Neural progenitor cell (in vitro differentiated cells): ENCODE measurements around the gene AKNAD1. TPM values are rescaled to one million over a fixed set of nuclear protein-coding genes. Genes with fewer than 3 reads are reported as not detected.

ENCODE experiments used
- DNase-seq: peaks from one replicate; pipeline ENCODE4 v3.0.0-alpha.2; 2016; ENCODE audit warnings: low spot score
- H2AFZ ChIP-seq: fragments of 200-600 bp; sonication (generic); replicated peaks from 2 replicates; pipeline ENCODE4 v1.6.1; 2016; ENCODE audit warnings: antibody characterized with exemption
- H3F3A ChIP-seq: fragments of 200-600 bp; sonication (generic); 2 replicates; pipeline ENCODE4 v1.6.1; 2016; ENCODE audit warnings: antibody characterized with exemption, low read depth
- H3K27ac ChIP-seq: fragments of 200-600 bp; sonication (generic); 2 replicates; pipeline ENCODE4 v1.5.1; 2016; ENCODE audit warnings: mild to moderate bottlenecking
- H3K27me3 ChIP-seq: fragments of 200-600 bp; sonication (generic); 2 replicates; pipeline ENCODE4 v1.6.1; 2016; ENCODE audit warnings: mild to moderate bottlenecking, moderate library complexity
- H3K36me3 ChIP-seq: fragments of 200-600 bp; sonication (generic); 2 replicates; pipeline ENCODE4 v1.5.1; 2016
- H3K4me1 ChIP-seq: fragments of 200-600 bp; sonication (generic); 2 replicates; pipeline ENCODE4 v1.6.1; 2016; ENCODE audit warnings: mixed run types
- H3K4me2 ChIP-seq: fragments of 200-600 bp; sonication (generic); 2 replicates; pipeline ENCODE4 v1.6.1; 2016
- H3K4me3 ChIP-seq: fragments of 200-600 bp; sonication (generic); 2 replicates; pipeline ENCODE4 v1.5.1; 2016
- H3K79me2 ChIP-seq: fragments of 200-600 bp; sonication (generic); 2 replicates; pipeline ENCODE4 v1.6.1; 2016; ENCODE audit warnings: low read depth
- H3K9ac ChIP-seq: fragments of 200-600 bp; sonication (generic); 2 replicates; pipeline ENCODE4 v1.6.1; 2016
- H3K9me3 ChIP-seq: fragments of 200-600 bp; sonication (generic); 2 replicates; pipeline ENCODE4 v1.5.1; 2016; ENCODE audit warnings: low read depth
- H4K20me1 ChIP-seq: fragments of 200-600 bp; sonication (generic); 2 replicates; pipeline ENCODE4 v1.6.1; 2016; ENCODE audit warnings: low read depth
- H3K27ac Mint-ChIP-seq: 3 replicates; pipeline ENCODE4 v1.8.0; 2021; ENCODE audit warnings: mixed read lengths
- H3K27me3 Mint-ChIP-seq: 2 replicates; pipeline ENCODE4 v1.8.0; 2022; ENCODE audit warnings: low read depth, mild to moderate bottlenecking, inconsistent platforms, moderate library complexity, mixed read lengths; ENCODE audit not compliant: insufficient read depth
- H3K36me3 Mint-ChIP-seq: 3 replicates; pipeline ENCODE4 v1.8.0; 2021; ENCODE audit warnings: mixed read lengths
- H3K4me1 Mint-ChIP-seq: 3 replicates; pipeline ENCODE4 v1.8.0; 2021; ENCODE audit warnings: mixed read lengths
- H3K4me3 Mint-ChIP-seq: 3 replicates; pipeline ENCODE4 v1.8.0; 2021; ENCODE audit warnings: mild to moderate bottlenecking, moderate library complexity, mixed read lengths
- H3K9me3 Mint-ChIP-seq: 3 replicates; pipeline ENCODE4 v1.8.0; 2020; ENCODE audit warnings: mixed read lengths
- EZH2 ChIP-seq: fragments of 200-600 bp; sonication (generic); IDR thresholded peaks from 2 replicates; pipeline ENCODE4 v1.6.1; 2017; ENCODE audit warnings: antibody characterized with exemption, mild to moderate bottlenecking, moderate library complexity
- EZH2phosphoT487 ChIP-seq: fragments of 200-600 bp; sonication (generic); IDR thresholded peaks from 2 replicates; pipeline ENCODE4 v1.6.1; 2017; ENCODE audit warnings: antibody characterized with exemption
- total RNA-seq: library from RNA; depleted of rRNA; stranded (reverse); fragments of >200 nt; gene quantifications from 2 replicates; pipeline ENCODE4 v1.2.3, GENCODE V29; 2015; ENCODE audit warnings: low replicate concordance
- TF ChIP-seq, protein P1 (sequence below): fragments of 200-600 bp; sonication (generic); IDR thresholded peaks from 2 replicates; pipeline ENCODE4 v1.5.1; 2017; ENCODE audit warnings: antibody characterized with exemption, mild to moderate bottlenecking

AKNAD1 gene
- total RNA-seq, 1 donor from 2014 or later = not detected

- no peaks in the 10 kb centered on the region for H3K9me3 Mint-ChIP-seq
- no peak overlapping the region for H3K4me2 ChIP-seq
- TF ChIP-seq EZH2phosphoT487 = no peak
- no peak for TF ChIP-seq EZH2
- TF ChIP-seq, protein P1, sequence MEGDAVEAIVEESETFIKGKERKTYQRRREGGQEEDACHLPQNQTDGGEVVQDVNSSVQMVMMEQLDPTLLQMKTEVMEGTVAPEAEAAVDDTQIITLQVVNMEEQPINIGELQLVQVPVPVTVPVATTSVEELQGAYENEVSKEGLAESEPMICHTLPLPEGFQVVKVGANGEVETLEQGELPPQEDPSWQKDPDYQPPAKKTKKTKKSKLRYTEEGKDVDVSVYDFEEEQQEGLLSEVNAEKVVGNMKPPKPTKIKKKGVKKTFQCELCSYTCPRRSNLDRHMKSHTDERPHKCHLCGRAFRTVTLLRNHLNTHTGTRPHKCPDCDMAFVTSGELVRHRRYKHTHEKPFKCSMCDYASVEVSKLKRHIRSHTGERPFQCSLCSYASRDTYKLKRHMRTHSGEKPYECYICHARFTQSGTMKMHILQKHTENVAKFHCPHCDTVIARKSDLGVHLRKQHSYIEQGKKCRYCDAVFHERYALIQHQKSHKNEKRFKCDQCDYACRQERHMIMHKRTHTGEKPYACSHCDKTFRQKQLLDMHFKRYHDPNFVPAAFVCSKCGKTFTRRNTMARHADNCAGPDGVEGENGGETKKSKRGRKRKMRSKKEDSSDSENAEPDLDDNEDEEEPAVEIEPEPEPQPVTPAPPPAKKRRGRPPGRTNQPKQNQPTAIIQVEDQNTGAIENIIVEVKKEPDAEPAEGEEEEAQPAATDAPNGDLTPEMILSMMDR = no peak
- H4K20me1 ChIP-seq = no peaks in the 10 kb centered on the region
- H2AFZ ChIP-seq = no peak overlapping the region
- no peak for DNase-seq
- peaks cover 16% of the 10 kb centered on the region for H3K36me3 Mint-ChIP-seq
- H3K4me3 ChIP-seq = no peak overlapping the region
- H3F3A ChIP-seq = peaks cover 4% of the 10 kb centered on the region
- no peak overlapping the region for H3K4me3 Mint-ChIP-seq
- no peaks in the 10 kb centered on the region for H3K27me3 ChIP-seq
- H3K4me1 ChIP-seq = no peaks in the 10 kb centered on the region
- H3K27ac Mint-ChIP-seq = no peak overlapping the region
- no peak overlapping the region for H3K9ac ChIP-seq
- H3K27ac ChIP-seq = no peak overlapping the region
- no peaks in the 10 kb centered on the region for H3K9me3 ChIP-seq
- no peaks in the 10 kb centered on the region for H3K27me3 Mint-ChIP-seq
- no peaks in the 10 kb centered on the region for H3K79me2 ChIP-seq
- H3K4me1 Mint-ChIP-seq = no peaks in the 10 kb centered on the region
- peaks cover 24% of the 10 kb centered on the region for H3K36me3 ChIP-seq
Observed at GRCh38 chr1:108799001-108799400, 57.9 kb downstream of the AKNAD1 start.

GRCh38 chr1:108792420-108792819, 64.5 kb downstream of the AKNAD1 start:
- H3K4me1 ChIP-seq = no peaks in the 10 kb centered on the region
- no peaks in the 10 kb centered on the region for H3K27me3 ChIP-seq
- Mint-ChIP-seq H3K27me3 (no peaks in the 10 kb centered on the region), H3K36me3 (peaks cover 50% of the 10 kb centered on the region), H3K27ac (no peak overlapping the region), H3K4me1 (no peaks in the 10 kb centered on the region), H3K4me3 (no peak overlapping the region), H3K9me3 (peaks cover 25% of the 10 kb centered on the region)
- H3F3A ChIP-seq = no peaks in the 10 kb centered on the region
- H3K9ac ChIP-seq = no peak overlapping the region
- no peak for DNase-seq
- no peak overlapping the region for H2AFZ ChIP-seq
- no peak for TF ChIP-seq EZH2
- TF ChIP-seq, protein P1 = no peak
- TF ChIP-seq EZH2phosphoT487 = no peak
- H3K9me3 ChIP-seq = peaks cover 11% of the 10 kb centered on the region
- H3K79me2 ChIP-seq = no peaks in the 10 kb centered on the region
- H3K4me3 ChIP-seq = no peak overlapping the region
- H3K36me3 ChIP-seq = peaks cover 44% of the 10 kb centered on the region
- H4K20me1 ChIP-seq = no peaks in the 10 kb centered on the region
- no peak overlapping the region for H3K4me2 ChIP-seq
- H3K27ac ChIP-seq = no peak overlapping the region

DNA sequence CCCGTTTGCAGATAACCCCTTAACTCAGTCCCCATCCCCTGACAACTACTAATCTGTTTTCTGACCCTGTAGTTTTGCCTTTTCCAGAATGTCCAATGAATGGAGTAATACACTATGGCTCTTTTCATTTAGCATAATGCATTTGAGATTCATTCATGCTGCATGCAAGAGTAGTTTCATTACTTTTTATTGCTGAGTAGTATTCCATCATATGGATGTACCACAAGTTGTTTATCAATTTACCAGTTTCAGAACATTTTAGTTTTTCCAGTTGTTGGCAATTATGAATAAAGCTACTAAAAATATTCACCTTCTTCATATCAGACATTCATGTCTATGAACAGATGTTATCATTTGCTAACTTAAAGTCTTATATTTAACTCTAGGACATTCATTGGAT, 65.1 kb downstream of the AKNAD1 start:
- no peaks in the 10 kb centered on the region for H3K79me2 ChIP-seq
- no peaks in the 10 kb centered on the region for H3K27me3 Mint-ChIP-seq
- no peak overlapping the region for H2AFZ ChIP-seq
- no peak for DNase-seq
- H3K4me1 ChIP-seq = no peaks in the 10 kb centered on the region
- peaks cover 11% of the 10 kb centered on the region for H3K9me3 ChIP-seq
- H3K9me3 Mint-ChIP-seq = peaks cover 28% of the 10 kb centered on the region
- H3K27ac Mint-ChIP-seq = no peak overlapping the region
- TF ChIP-seq, protein P1 = no peak
- TF ChIP-seq EZH2 = no peak
- TF ChIP-seq EZH2phosphoT487 = no peak
- no peak overlapping the region for H3K9ac ChIP-seq
- H3K27me3 ChIP-seq = no peaks in the 10 kb centered on the region
- no peaks in the 10 kb centered on the region for H4K20me1 ChIP-seq
- no peaks in the 10 kb centered on the region for H3K4me1 Mint-ChIP-seq
- no peaks in the 10 kb centered on the region for H3F3A ChIP-seq
- peaks cover 43% of the 10 kb centered on the region for H3K36me3 ChIP-seq
- H3K27ac ChIP-seq = no peak overlapping the region
- H3K4me3 Mint-ChIP-seq = no peak overlapping the region
- peaks cover 56% of the 10 kb centered on the region for H3K36me3 Mint-ChIP-seq
- H3K4me2 ChIP-seq = no peak overlapping the region
- no peak overlapping the region for H3K4me3 ChIP-seq
